Epithelial cell of prostate (primary cell): ENCODE results near the gene GTF2I.
"Not testable (repeated sequence)": the region's sequence is repeated elsewhere in the genome, so short reads cannot be mapped to it uniquely, and the experiment has no call there.

Experiments
- DNase-seq: peaks from one replicate; pipeline ENCODE4 v3.0.0-alpha.2; 2011; ENCODE audit warnings: low read depth, low spot score
- H3K27ac ChIP-seq: fragments of 450-650 bp; 2 replicates; pipeline ENCODE4 v1.5.1; 2017; ENCODE audit warnings: mild to moderate bottlenecking

Gene GTF2I

DNA sequence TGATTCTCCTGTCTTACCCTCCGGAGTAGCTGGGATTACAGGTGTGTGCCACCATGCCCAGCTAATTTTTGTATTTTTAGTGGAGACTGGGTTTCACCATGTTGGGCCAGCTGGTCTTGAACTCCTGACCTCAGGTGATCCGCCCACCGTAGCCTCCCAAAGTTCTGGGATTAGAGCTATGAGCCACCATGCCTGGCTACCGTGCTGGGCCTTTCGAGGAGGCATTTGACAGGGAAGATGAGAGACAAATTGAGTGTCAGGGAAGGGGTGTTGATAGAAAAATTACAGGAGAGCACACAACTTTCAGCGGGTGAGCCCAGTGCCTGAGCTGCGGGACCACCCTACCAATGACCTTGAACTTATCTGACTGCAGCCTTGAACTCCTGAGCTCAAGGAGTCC is 112.5 kb downstream of the GTF2I start:
- not testable (repeated sequence) for DNase-seq, H3K27ac ChIP-seq

DNA sequence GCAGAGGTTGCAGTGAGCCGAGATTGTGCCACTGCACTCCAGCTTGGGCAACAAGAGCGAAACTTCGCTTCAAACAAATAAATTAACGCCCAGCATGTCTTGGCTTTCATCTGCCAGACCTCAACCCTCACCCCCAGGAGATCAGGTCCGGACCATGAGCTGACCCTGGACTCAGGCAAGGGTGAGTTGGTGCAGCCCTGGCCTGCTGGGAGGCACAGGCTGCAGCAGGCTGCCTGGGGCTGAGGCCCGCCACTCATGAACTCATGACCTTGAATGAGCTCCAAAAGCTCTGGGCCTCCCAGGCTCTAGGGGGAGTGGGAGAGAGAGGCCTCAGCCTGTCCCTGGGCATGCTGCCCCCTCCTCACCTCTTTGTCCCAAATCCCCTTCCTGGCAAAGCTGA is 114.6 kb downstream of the GTF2I start:
- not testable (repeated sequence) for DNase-seq, H3K27ac ChIP-seq

- not testable (repeated sequence) for H3K27ac ChIP-seq
Observed at GRCh38 chr7:74773760-74774750, 116.5 kb downstream of the GTF2I start, which contains the start of gene NCF1. NCF1 (plus strand) TSS chr7:74774011; CDS start chr7:74774032, 21 bp downstream.

DNA sequence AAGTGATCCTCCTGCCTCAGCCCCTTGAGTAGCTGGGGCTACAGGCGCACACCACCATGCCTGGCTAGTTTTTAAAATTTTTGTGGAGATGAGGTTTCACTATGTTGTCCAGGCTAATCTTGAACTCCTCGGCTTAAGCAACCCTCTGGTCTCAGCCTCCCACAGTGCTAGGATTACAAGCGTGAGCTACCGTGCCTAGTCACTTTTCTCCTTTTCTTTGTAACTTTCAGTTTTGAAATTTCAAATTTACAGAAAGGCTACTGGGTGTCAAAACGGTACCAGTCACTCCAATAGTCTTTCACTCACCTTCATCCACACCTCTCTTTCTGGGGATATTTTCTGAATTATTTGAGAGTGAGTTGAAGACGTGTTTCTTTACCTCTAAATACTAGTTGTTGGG is 117.6 kb downstream of the GTF2I start:
- not testable (repeated sequence) for H3K27ac ChIP-seq, DNase-seq

More at GRCh38 chr7:74773760-74774750, 116.5 kb downstream of the GTF2I start, which contains the start of gene NCF1:
- not testable (repeated sequence) for DNase-seq

GRCh38 chr7:74779053-74779452 is 121.5 kb downstream of the GTF2I start:
- DNase-seq, H3K27ac ChIP-seq: not testable (repeated sequence)

DNA sequence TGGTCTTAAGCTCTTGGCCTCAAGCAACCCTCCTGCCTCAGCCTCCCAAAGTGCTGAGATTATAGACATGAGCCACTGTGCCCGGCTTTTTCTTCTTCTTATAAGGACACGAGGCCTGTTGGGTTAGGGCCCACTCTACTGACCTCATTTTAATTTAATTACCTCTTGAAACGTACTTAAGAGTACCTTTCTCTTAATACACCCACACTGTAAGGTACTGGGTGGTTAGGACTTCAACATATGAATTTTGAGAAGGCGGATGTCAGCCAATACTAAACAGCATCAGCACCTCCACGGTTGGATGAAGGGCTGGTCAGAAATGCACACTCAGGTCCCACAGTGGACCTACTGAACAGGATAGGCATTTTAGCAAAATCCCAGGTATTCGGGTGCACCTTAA is 124.2 kb downstream of the GTF2I start:
- DNase-seq, H3K27ac ChIP-seq: not testable (repeated sequence)

- not testable (repeated sequence) for DNase-seq
Observed at GRCh38 chr7:74783595-74783994, 126.1 kb downstream of the GTF2I start.

GRCh38 chr7:74788369-74789150 is 131.0 kb downstream of the GTF2I start:
- peak; percentile 20 for DNase-seq
- H3K27ac ChIP-seq: not testable (repeated sequence)

More at GRCh38 chr7:74783595-74783994, 126.1 kb downstream of the GTF2I start:
- H3K27ac ChIP-seq: not testable (repeated sequence)

- H3K27ac ChIP-seq, DNase-seq: not testable (repeated sequence)
Observed at GRCh38 chr7:74789200-74789736, 131.8 kb downstream of the GTF2I start.

GRCh38 chr7:74797848-74798622 is 140.5 kb downstream of the GTF2I start:
- H3K27ac ChIP-seq, DNase-seq: not testable (repeated sequence)

- DNase-seq, H3K27ac ChIP-seq: not testable (repeated sequence)
Observed at GRCh38 chr7:74798644-74799043, 141.1 kb downstream of the GTF2I start.
